ENCODE data around the gene CHEK1. TPM values are rescaled to one million over a fixed set of nuclear protein-coding genes. Genes with fewer than 3 reads are reported as not detected.
"Not testable (repeated sequence)": the region's sequence is repeated elsewhere in the genome, so short reads cannot be mapped to it uniquely, and the experiment has no call there.

CHEK1 gene
- total RNA-seq (2014; rRNA removed; shearing (Covaris generic)): 42.1 and 45.2 TPM in 2 replicates

DNA sequence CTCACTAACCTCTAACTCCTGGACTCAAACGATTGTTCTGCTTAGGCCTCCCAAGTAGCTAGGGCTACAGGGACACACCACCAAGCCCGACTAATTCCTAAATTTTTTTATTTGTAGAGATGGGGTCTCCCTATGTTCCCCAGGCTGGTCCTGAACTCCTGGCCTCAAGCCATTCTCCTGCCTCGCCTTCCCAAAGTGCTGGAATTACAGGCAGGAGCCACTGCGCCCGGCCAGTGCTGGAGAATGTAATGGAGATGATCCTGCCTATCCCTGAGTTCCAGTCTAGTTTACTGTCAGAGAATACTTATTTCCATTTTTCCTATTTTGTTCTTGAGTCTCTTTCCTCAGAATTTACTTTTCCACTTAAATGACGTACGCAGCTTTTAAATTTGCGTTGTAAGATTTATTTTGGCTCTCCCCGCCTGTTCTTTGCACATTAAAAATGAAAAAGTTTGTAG is at the start of gene CHEK1:
Gene CHEK1, plus strand, starts transcription at position 408 of the 458 bp plus-strand sequence. CDS start 1,606 bp downstream, outside the sequence.
- peak; percentile 8 for DNase-seq (ENCODE audit: low spot score)

DNA sequence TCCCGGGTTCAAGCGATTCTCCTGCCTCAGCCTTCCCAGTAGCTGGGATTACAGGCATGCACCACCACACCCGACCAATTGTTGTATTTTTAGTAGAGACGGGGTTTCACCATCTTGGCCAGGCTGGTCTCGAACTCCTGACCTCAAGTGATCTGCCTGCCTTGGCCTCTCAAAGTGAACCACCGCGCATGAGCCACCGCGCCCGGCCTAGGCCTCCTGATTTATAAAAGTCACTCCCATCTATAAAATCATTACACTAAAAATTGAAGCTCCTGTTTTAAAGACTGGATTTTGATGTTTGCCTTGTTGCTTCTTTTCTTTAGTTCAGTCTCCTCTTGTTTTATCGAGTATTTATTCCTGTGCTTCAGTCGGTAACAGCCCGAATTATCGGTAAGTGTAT is 47.8 kb upstream of the CHEK1 start:
- not testable (repeated sequence) for DNase-seq (ENCODE audit: low spot score)

DNA sequence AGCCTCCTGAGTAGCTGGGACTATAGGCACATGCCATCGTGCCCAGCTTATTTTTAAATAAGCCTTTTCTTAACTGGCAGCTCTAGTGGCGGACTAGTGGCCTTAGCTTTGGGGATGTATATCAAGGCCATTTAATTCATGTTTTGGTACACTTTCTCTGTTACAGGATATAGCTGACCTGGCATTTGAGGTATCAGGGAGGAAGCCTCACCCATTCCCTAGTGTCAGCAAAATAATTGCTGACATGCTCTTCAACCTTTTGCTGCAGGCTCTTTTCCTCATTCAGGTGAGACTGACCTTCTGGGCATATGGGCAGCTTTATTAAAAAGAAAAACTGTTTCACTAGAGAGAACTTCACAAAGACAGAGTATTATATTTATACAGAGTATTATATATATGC is 46.2 kb upstream of the CHEK1 start:
- DNase-seq (ENCODE audit: low spot score): no peak

DNA sequence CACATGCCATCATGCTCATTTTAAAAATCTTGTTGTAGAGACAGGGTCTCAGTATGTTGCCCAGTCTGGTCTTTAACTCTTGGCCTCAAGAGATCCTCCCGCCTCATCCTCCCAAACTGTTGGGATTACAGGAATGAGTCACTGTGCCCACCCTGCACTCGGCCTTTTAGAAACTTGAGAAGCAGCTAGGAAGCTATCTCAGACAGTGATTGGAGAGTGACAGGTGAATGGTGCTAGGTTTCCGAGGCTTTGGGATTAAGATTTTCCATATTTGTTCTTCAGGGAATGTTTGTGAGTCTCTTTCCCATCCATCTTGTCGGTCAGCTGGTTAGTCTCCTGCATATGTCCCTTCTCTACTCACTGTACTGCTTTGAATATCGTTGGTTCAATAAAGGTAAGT is 45.2 kb upstream of the CHEK1 start:
- no peak for DNase-seq (ENCODE audit: low spot score)

DNA sequence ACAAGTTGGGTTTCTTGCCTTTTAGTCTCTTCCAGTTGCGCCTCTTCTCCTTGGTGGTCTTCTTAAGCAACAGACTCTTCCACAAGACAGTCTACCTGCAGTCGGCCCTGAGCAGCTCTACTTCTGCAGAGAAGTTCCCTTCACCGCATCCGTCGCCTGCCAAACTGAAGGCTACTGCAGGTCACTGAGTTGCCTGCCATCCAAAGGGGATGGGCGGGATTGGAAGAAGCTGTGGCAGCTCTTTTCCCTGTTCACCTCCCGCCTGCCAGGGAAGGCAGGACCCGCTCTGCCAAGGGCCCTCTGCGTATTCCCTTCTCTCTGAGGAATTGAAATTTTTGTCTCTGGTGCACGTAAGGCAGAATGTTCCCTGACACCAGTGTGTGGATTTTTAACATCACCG is 41.5 kb upstream of the CHEK1 start:
- DNase-seq (ENCODE audit: low spot score): no peak

DNA sequence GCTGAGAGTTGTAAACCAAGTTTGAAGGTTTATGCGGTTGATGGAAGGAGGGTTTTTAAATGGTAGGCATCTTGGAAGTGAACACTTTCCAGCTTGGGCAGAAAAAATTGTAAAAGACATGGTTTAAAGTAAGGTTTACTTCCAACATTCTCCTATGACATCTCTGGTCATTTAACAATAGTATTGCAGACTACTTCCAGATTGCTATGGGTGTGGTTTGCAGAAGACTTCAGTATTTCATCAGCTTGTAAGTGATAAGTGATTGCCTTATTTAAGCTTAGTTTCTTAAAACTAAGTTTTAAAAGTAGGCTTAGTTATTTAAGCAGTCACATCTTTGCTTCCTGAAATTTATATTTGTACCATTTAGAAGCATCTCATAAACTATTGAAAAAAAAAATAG is 39.5 kb upstream of the CHEK1 start:
- DNase-seq (ENCODE audit: low spot score): no peak

DNA sequence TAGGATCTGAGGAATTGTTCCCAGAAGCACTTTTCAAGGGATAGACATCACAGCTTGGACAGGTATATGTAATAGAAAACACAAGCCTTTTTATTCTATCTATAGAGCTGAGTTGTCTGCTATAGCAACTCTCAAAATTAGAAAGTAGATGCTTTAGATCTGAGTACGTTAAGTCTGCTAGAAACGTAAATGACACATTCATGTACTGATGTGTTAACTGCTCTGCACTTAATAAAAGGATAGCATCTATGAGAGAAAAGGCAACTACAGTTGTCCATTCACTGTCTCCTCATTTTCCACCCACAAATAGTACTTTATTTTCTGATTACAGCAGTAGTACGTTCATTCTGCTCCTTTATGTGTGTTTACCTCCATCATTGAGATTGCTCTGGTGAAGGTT is 38.3 kb upstream of the CHEK1 start:
- no peak for DNase-seq (ENCODE audit: low spot score)

DNA sequence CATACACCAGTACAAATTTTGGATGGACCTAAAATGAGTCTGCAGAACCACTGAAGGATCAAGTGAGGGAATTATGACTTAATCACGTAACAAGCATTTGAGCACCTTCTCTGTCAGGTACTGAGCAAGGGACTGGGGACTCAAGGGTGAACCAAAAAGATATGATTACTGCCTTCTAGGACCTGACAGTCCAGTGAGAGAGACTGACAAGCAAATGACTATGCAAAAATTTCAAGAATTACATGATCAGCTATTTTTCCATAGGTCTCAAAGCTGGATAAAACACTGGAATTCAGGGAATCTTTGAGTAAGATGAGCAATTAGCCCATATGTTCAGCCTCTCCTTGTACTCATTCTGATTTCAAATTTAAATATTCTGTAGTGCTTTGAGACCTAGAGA is 37.5 kb upstream of the CHEK1 start:
- no peak for DNase-seq (ENCODE audit: low spot score)

DNA sequence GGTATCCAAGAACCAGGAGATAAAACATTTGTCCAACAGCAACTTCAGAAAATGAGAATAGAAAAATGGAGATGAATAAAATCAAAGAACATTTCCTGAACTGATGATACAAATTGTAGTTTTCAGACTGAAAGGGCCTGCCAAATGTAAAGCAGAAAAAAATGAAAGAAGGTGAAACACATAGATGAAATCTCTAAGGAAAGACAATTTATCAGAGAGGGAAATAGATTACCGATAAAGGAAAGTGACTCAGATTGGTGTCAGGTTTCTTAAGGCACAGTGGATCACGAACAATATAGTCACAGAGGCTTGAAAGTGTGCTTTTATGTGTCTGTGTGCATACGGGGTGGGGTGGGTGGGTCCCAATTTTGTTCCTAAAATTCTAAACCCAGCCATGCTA is 36.5 kb upstream of the CHEK1 start:
- DNase-seq (ENCODE audit: low spot score): peak; percentile 6

DNA sequence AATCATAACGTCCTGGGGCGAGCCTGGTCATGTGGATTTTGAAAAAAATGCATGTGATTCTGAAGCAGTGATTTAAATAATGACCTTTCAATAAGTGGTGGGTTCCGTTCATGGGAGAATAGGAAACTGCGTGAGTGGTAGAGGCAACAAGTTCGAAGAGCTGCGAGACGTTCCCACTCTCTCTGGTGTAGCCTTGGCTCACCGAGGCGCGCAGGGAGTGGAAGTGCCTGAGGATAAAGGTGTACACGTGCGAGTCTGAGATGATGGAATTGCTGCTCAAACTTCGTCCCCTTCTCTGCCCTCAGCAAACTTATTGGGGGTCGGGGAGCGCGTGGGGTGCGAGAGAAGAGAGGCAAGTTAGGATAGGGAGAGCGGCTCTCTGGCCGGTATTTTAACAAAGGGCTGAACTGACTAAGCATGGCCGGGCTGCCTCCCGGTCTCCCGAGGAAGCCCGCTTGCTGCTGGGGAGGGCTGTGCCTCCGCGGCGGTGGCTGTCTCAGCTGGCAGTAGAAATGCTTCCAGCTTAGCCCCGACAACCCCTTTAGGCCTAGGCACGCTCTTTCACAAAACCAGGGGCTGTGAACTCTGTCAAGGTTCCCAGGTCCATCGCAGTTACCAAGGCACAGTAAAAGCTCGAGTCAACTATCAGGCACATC is 33.2 kb upstream of the CHEK1 start:
- no peak for DNase-seq (ENCODE audit: low spot score)

DNA sequence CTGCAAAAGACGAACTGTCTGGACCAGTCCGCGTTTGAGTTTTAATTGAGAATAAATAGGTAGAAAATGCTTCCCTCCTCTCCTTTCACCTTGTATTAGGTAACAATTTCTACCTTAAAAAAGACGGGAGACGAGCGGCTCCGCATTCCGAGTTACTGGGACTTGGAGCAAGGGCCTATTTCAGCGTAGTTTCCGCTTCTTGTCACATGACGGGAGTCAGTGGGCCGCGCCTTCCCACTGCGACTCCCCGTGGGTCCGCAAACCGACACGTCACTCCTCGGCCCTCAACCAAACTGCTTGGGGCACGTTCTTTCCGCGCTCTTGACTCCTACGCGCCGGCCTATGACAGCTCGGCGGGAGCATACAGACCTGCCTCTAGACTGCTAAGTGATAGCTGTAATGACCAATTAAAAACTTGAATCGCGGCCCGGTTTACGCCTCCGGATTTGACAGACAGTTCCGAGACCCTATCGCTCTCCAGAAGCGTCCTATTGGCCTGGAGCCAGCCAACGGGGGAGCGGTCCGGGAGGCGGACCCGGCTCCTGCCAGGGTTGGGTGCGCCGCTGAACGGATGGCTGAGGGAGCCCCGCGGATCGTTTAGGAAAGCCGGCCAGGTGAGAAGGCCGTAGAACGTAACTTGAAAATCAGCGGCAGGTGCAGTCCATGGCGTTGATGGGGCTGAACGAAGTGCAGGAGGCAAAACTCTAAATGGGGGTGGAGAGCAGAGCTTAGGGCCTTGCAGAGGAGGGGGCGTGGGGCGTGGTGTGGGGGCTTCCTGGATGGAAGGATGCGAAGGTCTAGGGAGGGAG is 32.5 kb upstream of the CHEK1 start, which contains the start of gene STT3A:
Gene STT3A, plus strand, starts transcription at position 548 of the 809 bp plus-strand sequence. CDS start 3,064 bp downstream, outside the sequence.
- peak; percentile 99 for DNase-seq (ENCODE audit: low spot score)

DNA sequence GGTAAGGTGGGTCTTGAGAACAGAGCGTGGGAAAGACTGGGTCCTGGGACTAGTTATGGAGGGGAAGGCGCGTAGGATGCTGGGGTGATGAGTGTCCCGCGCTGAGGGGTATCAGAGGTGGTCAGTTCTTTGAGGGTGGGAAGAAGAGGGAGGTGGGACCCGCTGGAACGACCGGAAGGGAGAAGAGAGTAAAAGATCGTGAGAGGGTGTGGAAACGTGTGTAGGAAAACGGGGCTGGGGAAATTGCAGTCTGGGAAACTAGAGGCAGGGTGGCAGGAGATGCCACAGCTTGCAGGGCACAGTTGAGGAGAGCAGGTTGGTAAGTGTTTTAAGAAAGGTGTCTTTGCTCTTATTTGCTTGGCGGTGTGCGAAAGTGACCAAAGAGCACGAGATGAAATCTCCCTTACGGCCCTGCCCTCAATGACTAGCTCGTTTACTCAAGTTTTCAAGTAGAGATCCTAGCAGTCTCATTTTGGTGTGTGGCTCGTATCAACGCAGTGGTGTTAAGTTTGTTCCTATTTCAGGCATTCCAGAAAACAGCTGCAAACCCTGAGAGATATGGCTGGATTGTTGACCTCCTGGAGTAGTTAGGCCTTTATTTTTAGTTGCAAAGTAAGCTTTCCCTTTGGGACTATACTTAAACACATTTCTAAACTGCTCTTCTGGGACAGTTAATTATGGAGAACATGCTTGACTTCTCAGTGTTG is 31.7 kb upstream of the CHEK1 start:
- DNase-seq (ENCODE audit: low spot score): peak; percentile 60

DNA sequence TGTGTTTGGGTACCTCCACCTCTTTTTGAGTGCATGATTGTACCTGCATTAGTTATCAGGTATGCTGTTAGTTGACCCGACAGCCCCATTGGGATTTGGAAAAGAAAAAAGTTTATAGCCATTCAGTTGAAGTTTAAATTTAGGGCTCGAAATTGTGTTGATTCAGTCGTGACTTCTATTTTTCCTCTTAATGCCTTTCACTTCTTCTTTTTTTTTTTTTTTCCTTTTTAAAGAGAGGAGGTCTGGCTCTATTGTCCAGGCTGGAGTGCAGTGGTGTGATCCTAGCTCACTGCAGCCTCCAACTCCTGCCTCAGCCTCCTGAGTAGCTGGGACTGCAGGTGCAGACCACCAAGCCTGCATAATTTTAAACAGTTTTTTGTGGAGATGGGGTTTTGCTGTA is 30.0 kb upstream of the CHEK1 start:
- DNase-seq (ENCODE audit: low spot score): no peak

DNA sequence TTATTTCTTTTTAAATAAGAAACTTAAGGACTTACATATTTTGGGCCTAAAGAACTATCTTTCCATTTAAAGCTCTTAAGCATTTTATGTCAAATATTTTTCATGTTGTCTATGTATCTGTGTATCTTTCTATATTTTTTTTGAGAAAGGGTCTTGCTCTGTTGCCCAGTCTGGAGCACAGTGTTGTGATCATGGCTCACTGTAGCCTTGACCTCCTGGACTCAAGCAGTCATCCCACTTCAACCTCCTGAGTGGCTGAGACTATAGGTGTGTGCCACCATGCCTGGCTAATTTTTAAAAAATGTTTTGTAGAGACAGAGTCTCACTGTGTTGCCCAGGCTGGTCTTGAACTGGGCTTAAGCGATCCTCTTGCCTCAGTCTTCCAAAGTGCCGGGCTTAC is 24.3 kb upstream of the CHEK1 start:
- DNase-seq (ENCODE audit: low spot score): no peak

DNA sequence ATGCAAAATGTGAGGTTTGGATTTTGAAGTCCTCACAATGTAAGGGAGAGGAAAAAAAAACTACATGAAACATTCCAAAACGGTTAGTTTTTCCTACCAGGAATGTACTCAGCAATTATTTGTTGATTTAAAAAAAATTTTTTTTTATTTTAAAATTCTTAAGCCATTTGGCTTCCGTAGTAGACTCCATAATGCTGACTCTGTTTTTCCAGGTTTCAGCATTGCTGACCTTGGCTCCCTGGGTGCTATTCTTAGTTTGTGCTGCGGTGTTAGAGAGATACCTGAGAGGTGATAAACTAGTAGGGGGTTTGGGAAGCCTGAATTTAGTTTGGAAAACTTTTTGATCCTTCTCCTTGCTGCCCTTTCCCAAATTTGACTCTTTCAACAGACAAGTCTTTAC is 21.8 kb upstream of the CHEK1 start:
- DNase-seq (ENCODE audit: low spot score): no peak

DNA sequence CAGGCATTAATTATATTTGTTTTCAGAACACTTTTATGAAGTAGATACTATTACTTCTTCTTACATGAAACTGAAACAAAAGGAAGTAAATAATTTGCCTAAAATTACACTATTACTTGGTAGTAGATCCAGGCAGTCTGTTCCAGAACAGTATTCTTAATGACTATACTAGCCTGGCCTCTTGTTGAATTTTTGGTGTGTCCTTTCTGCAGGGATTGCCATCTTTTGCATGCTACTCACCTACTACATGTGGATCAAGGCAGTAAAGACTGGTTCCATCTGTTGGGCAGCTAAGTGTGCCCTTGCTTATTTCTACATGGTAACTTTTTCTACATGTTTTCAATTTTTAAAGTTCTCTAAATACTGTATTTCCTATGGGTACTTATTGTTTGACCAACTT is 19.5 kb upstream of the CHEK1 start:
- no peak for DNase-seq (ENCODE audit: low spot score)

DNA sequence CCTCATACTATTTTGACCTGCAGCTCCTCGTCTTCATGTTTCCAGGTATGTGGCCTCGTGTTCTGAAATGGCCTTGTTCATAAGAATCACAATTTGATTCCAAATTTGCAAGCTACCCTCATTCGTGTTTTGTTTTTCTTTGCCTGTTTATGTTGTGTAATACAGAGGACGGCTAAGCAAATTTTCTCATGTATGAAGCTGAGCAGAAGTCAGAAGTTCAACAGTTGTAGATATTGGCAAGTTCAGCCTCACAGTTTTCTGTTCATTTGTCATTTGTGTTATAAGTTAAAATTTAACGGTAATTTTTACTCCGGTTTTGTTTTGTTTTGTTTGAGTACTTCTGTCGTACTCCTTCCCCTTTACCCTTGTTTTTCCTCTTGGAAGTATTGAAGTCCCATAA is 15.4 kb upstream of the CHEK1 start:
- no peak for DNase-seq (ENCODE audit: low spot score)

DNA sequence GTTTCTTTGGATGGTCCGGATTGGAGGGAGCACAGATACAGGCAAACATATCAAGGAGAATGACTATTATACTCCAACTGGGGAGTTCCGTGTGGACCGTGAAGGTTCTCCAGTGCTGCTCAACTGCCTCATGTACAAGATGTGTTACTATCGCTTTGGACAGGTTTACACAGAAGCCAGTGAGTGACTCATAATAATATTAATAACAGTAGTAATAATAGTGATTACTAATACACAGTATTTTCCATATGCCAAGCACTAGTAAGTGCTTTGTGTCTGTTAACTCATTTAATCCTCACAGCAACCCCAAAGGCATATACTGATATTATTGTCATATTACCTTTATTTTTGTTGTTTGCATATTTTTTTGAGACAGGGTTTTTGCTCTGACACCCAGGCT is 6.6 kb upstream of the CHEK1 start:
- no peak for DNase-seq (ENCODE audit: low spot score)

DNA sequence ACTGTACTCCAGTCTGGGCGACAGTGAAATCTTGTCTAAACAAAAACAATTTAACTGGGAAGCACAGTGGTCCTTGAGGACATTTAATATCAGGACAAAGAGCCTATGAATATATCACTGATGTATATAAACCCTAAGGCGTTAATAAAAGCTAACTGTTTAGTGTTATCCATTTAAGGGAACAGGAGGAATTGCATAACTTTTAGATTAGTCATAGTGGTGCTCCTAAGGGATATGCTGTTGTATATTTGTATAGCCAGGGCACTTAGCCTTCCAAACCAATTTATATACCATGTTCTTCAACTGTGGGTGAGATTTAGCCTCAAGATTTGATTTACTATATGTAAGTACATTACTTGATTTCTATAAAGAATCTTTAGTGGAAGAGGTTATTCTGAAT is 3.0 kb upstream of the CHEK1 start:
- DNase-seq (ENCODE audit: low spot score): no peak

DNA sequence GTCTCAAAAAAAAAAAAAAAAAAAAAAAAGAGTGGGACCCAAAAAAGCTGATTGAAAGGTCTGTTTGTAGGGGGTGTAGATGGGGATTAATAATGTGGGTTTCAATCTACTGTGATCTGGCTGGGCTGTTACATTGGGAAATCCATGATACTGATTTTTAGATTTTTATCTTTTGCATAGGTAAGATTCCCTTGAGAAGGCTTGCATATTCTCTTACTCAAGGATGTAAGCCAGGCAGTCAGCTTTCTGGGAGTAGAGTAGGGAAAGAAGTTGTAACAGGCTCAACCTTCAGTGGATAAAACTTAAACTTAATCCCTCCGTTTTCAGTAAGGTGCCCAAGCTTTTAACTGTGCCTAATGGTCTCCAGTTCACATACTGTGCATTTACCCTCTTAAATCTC is 1.9 kb upstream of the CHEK1 start:
- no peak for DNase-seq (ENCODE audit: low spot score)

DNA sequence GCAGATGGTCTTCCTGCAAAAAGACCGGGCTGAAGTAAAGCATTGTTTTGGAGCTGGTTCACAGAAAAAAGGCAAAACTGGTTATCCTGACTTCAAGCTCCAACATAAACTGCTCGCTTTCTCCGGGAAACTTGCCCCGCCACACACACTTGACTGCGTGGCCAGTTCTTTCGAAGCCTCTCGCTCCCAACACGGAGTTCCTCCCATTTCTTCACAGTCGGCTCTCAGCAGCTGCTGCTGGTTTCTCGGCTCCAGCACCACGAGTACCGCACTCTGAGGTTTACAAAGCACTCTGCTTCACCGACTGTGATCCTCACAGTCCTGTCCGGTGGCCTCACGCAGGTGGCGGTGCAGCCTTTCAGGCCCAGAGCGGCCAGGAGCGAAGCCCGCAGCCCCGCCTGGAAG is 264 bp downstream of the CHEK1 start:
- peak; percentile 91 for DNase-seq (ENCODE audit: low spot score)

DNA sequence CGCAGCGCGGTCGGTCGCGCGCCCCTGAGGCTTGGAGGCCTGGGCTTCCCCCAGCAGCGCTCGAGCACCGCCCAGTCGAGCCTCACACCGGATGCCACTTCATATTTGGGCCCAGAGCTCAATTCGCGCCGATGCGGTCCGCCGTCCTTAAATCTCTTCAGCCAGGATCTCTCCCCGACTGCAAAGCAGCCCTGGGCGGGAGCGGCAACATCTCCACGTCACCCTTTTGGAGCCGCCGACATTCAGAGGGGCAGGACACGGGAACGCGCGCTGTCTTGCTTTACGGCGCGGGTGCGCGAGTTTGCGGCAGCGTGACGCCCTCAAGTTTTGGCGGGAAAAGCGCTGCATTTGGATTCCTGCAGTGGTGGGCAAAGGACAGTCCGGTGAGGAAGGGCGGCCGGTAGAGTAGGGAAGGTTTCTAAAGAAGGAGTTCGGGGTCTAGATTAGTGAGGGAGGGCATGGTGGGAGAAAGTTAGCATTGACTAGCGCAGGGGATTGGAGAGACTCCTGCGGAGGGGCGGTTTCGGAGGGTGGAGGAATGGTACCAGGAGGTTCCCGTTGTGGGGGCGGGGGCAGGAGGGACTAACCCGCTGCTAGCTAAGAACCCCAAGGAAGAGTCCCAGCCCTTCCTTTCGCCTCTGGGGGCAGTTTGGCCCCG is 796 bp downstream of the CHEK1 start:
- peak; percentile 96 for DNase-seq (ENCODE audit: low spot score)

Measured in HT-29 (cell line).